HEK293 (cell line): Measurements from ENCODE around the gene RAE1.

Experiments
- ZNF639 ChIP-seq: fragments of 450-650 bp; formaldehyde crosslinking; IDR thresholded peaks from 2 replicates; pipeline ENCODE4 v1.5.1; 2016; ENCODE audit warnings: missing biosample characterization, missing genetic modification characterization
- TF ChIP-seq, protein P1 (sequence below): fragments of 450-650 bp; formaldehyde crosslinking; IDR thresholded peaks from 2 replicates; pipeline ENCODE4 v1.5.1; 2016; ENCODE audit warnings: missing biosample characterization, missing genetic modification characterization

DNA sequence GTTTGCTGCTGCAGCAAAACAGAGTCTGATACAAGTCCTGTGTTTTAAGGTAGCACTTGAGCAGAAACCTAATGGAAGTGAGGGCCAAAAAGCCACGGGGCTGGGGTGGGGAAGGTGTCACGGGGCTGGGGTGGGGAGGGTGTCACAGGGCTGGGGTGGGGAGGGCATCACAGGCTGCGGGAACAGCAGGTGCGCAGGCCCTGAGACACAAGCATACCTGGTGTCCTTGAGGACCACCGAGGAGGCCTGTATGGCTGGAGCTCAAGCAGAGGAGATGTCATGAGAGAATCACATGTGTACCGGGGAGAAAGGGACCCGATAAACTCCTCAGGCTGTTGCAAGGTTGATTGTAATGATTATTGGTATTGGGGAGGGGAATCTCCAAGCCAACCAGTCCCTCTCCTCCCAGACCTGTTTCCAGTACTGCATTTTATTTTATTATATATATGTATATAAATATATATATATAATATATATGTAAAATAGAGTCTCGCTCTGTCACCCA, 35.0 kb upstream of the RAE1 start:
- no peak for TF ChIP-seq ZNF639
- TF ChIP-seq, protein P1, sequence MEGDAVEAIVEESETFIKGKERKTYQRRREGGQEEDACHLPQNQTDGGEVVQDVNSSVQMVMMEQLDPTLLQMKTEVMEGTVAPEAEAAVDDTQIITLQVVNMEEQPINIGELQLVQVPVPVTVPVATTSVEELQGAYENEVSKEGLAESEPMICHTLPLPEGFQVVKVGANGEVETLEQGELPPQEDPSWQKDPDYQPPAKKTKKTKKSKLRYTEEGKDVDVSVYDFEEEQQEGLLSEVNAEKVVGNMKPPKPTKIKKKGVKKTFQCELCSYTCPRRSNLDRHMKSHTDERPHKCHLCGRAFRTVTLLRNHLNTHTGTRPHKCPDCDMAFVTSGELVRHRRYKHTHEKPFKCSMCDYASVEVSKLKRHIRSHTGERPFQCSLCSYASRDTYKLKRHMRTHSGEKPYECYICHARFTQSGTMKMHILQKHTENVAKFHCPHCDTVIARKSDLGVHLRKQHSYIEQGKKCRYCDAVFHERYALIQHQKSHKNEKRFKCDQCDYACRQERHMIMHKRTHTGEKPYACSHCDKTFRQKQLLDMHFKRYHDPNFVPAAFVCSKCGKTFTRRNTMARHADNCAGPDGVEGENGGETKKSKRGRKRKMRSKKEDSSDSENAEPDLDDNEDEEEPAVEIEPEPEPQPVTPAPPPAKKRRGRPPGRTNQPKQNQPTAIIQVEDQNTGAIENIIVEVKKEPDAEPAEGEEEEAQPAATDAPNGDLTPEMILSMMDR (tag by site-specific recombination): no peak
